DMS 273 treated with DMSO at 0.1 percent for 48 hours (cell line): ENCODE results near the gene BFSP1.

Experiments
- DNase-seq: peaks from one replicate; lab custom pipeline; 2025; lab: John Stamatoyannopoulos, UW

BFSP1 gene

GRCh38 chr20:17557675-17558006, 26.5 kb upstream of the BFSP1 start:
- peak; percentile 62 for DNase-seq

GRCh38 chr20:17556837-17557674, 25.9 kb upstream of the BFSP1 start:
- DNase-seq, result peak; percentile 72

DNA sequence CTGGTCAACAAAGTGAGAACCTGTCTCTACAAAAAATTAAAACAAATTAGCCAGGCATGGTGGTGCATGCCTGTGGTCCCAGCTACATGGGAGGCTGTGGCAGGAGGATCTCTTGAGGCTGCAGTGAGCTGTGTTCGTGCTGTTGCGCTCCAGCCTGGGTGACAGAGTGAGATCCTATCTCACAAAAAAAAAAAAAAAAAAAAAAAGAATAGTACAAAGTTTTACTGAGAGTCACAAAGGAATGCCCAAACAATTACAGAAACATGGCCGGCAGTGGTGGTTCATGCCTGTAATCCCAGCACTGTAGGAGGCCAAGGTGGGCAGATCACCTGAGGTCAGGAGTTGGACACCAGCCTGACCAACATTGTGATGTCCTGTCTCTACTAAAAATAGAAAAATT, 23.9 kb upstream of the BFSP1 start:
- DNase-seq, result no peak

- no peak for DNase-seq
Measured at GRCh38 chr20:17549131-17549530, 18.0 kb upstream of the BFSP1 start.

DNA sequence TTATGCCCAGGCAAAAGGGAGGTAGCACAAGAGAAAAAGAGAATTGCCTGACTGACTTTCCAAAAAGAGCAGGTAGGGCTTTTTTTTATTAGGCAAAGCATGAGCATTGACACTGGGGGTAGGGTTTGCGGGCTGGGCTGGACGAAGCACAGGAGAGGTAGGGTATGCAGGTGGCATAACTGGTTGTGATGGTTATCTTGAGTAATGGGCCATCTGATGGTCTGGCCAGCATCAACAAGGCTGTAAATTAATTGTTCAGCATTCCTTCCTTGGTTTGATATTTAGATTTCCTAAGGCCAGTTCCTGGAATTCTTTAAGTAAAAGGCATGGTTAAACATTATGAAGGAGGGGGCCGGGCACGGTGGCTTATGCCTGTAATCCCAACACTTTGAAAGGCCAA, 13.9 kb upstream of the BFSP1 start:
- no peak for DNase-seq

GRCh38 chr20:17543531-17544131, 12.5 kb upstream of the BFSP1 start:
- no peak for DNase-seq

GRCh38 chr20:17542993-17543412, 11.8 kb upstream of the BFSP1 start:
- DNase-seq, result no peak

DNA sequence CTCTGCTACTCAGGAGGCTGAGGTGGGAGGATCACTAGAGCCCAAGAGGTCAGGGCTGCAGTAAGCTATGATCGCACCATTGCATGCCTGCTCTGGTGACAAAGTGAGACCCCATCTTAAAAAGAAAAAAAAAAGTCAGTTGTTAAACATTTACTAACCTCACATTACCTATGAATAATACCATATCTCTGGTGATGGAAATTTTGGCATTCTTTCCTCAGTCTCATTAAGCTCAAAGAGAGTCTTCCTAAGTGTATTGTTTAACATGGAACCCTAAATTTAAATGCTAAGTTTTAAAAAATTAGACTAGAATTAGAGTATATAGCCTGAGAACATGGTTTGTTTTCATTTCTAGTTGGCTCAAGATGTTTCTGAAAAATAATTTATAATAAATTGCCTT, 11.3 kb upstream of the BFSP1 start:
- DNase-seq, result no peak

- DNase-seq, result no peak
Measured at GRCh38 chr20:17541996-17542395, 10.8 kb upstream of the BFSP1 start.

- no peak for DNase-seq
Measured at GRCh38 chr20:17541596-17541995, 10.4 kb upstream of the BFSP1 start.

DNA sequence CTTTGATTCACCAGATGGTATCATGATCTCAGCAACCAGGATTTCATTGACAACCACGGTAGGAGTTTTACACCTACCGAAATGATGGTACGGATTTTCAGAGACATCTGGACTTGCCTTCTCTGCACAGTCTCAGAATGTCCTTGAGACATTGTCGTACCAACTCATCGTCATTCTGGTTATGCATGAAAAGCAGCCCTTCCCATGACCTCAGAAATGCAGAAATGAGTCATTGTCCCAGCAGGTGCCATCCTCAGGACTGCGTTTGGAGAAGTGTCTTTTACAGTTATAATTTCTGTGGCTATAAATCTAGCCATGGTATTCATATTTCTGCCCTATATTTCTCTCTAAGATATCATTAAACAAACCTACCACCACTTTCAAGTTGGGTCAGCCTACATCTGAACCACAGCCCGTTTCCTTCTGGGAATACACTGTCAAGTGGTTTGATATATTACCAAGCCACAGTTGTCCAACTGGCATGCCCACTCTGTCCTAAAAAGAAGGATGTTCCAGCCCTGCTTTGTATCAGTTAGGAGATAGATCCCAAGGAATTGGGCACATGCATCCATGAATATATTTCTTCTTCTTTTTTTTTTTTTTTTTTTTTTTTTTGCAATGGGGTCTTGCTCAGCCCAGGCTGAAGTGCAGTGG, 7.5 kb upstream of the BFSP1 start:
- no peak for DNase-seq

GRCh38 chr20:17537959-17538358, 6.8 kb upstream of the BFSP1 start:
- no peak for DNase-seq

DNA sequence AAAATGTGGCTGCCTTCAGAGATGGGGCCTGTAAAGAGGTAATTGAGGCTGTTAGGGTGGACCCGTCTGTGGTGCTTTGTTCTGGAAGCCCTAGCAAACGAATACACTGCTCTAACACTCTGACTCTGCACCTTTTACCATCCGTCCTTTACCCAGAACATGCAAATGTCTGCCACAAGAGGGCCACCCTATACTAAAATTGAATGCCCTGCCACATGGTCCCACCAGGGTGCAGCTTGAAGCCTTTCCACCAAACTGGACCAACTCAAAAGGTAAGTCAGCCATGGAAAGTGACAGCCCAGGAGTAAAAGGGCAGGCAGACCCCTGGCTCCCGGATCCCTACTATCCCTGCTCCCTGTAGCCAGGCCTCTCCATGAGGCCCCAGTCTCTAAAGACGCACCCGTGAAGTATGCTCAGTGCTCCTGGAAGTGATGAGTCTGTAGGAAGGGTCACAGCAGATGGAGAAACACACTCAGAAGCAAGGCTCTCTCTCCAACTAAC, 5.8 kb upstream of the BFSP1 start:
- peak; percentile 63 for DNase-seq

DNA sequence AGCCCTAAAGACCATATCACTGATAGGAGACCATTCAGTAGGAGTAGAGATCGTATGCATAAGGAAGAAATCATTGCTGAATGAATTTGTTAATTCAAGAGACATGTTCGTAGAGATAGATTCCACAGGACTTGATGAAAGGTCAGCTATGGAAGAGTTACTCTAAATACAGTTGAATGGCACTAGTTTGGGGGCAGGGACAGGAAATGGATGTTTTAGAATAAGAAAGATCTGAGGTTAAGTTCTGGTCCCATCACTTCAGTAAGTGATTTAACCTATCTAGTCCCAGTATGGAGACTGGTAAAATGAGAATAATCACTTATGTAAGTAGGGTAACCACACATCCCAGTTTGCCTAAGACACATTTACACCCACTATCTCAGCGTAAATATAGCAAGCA, 2.9 kb upstream of the BFSP1 start:
- no peak for DNase-seq

DNA sequence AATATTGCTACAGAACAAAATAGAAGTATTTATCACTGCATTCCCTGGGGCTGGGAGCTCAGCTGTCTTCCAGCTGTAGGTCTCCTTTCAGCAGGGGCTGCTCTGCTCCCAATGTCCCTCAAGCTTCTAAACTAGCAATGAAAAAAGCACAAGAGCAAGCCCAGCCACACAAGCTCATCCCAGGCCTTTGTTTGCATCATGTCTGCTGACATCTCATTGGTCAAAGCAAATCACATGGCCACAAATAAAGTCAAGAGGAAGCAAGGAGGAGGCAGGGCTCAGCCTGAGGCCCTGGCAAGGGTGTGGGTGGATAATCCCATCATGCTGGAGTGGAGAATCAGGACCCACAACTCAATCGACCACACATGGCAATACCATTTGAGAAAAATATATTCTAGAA, 2.2 kb upstream of the BFSP1 start:
- DNase-seq, result no peak

GRCh38 chr20:17531665-17532025, 466 bp upstream of the BFSP1 start:
- DNase-seq, result no peak

DNA sequence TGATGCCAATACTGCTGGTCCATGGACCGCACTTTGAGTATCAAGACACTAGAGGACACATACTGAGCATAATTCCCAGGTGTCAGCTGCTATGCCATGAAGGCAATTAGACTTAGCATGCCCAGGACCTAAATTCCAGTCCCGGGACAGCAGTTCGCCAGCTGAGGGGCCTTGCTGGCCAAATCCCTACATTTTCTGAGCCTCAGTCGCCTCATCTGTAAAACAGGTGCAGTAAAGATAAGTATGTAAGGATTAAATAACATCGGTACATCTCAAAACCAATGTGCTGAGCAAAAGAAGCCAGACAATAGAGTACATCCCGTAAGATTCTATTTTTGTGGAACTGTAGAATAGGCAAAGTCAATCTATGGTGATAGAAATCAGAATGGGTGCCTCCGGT, 1.0 kb downstream of the BFSP1 start:
- DNase-seq, result no peak

- no peak for DNase-seq
Measured at GRCh38 chr20:17529586-17529985, 1.6 kb downstream of the BFSP1 start.

DNA sequence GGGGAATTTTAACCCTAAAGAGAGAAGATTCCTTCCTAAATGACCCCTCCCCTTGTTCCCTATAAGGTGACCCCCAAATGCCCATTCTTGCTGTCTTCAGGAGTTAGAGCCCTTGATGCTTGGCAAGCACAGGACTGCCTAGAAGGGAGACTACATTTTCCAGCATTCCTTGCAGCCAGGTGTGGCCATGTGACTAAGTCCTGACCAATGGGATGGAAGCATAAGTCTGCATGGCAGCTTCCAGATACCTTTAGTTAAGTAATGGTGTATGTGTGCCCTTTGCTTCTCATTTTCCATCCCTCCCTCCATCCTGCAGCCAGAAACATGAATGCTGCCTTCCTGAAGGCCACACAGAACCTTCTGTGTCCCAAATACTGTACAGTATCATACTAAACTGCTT, 5.5 kb downstream of the BFSP1 start:
- peak; percentile 11 for DNase-seq

GRCh38 chr20:17525132-17525531, 6.0 kb downstream of the BFSP1 start:
- DNase-seq, result no peak

GRCh38 chr20:17524560-17524959, 6.6 kb downstream of the BFSP1 start:
- no peak for DNase-seq

GRCh38 chr20:17523326-17523725, 7.9 kb downstream of the BFSP1 start:
- no peak for DNase-seq

DNA sequence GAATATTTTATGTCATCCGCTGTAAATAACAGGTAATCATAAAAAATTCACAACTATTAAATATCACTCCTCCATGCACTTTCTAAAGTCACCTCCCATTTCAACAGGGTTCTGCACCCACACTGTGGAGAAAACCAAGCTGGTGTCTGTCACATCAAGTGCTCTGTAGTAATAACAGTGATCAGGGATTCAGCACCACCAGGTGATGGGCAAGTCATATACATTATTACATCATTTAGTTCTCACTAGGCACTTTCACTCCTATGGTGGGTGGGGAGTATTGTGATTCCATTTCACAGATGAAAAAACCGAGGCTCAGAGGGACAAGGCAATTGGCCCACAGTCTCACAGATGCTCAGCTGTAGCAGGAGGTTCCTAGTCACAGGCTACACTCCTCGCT, 8.7 kb downstream of the BFSP1 start:
- no peak for DNase-seq
